ENCODE data around the gene RIMBP2. TPM values are rescaled to one million over a fixed set of nuclear protein-coding genes. Genes with fewer than 3 reads are reported as not detected.

RIMBP2 gene
- polyA plus RNA-seq, 1 donor (not counting 4 experiments of a cell fraction or from before 2014, with no cell fraction given): 0.16 TPM

DNA sequence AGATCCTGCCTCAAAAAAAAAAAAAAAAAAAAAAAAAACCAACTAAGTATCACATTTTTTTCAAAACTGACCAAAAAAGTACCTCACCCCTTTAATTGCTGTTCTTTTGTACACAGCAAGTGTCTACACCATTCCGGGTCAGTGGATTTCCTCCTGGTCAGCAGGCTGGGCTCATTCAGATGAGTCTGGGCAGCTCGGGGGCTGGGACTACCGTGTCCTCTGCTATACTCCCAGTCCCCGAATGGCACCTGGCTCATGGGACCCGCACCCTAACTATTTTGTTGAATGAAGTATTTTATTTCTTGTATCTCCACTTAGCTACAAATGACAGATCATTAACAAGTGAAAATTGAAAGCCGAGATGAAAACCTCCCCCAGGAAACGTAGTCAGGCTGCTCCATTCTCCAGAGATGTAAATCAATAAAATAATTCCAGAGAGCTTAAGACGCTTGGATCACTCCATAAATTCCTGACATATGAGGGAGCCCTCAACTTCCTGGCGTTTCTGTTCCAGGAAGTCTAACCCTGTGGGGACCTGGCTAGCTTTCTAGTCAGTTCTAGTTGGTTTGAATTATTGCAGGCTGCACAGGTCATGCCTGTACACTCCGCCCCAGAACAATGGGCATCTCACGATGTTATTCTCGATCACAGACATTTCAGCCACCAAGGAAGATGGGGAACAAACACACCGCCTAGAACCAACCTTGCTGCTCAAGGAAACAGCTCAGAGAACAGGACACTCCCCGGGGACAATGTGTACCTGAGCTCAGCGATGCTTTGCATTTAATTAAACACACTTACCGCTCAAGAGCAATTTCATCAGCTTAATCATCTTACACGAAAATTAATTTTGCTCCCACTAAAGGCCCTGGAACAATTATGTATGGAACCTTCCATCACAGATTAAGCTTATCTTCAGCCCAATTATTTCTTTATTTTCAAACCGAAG, 76.3 kb downstream of the RIMBP2 start:
- TF ChIP-seq, protein P1, sequence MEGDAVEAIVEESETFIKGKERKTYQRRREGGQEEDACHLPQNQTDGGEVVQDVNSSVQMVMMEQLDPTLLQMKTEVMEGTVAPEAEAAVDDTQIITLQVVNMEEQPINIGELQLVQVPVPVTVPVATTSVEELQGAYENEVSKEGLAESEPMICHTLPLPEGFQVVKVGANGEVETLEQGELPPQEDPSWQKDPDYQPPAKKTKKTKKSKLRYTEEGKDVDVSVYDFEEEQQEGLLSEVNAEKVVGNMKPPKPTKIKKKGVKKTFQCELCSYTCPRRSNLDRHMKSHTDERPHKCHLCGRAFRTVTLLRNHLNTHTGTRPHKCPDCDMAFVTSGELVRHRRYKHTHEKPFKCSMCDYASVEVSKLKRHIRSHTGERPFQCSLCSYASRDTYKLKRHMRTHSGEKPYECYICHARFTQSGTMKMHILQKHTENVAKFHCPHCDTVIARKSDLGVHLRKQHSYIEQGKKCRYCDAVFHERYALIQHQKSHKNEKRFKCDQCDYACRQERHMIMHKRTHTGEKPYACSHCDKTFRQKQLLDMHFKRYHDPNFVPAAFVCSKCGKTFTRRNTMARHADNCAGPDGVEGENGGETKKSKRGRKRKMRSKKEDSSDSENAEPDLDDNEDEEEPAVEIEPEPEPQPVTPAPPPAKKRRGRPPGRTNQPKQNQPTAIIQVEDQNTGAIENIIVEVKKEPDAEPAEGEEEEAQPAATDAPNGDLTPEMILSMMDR (optimal IDR thresholded peaks at IDR 0.05 in 1 of 3, IDR thresholded peaks at IDR 0.05 in 1 of 3, conservative IDR thresholded peaks at IDR 0.05 in 1 of 3; ENCODE audit: extremely low read depth in 1 of 3, insufficient read depth in 2 of 3, low read length in 3 of 3): no peak
- TF ChIP-seq EZH2 (IDR thresholded peaks at IDR 0.05; ENCODE audit: low read length): no peak
- Histone ChIP-seq H3K79me2 (ENCODE audit: control insufficient read depth, insufficient read depth, low read length) (no peaks in the 10 kb centered on the region), H3K4me2 (ENCODE audit: control insufficient read depth, extremely low read depth, insufficient read depth, low read depth, low read length) (no peak overlapping the region), H3K36me3 (ENCODE audit: control insufficient read depth in 2 of 2, extremely low read depth in 1 of 2, insufficient read depth in 2 of 2, low read length in 2 of 2) (no peaks in the 10 kb centered on the region), H3K4me3 (ENCODE audit: control insufficient read depth in 2 of 3, extremely low read depth in 1 of 3, insufficient read depth in 2 of 3, low read depth in 1 of 3, low read length in 3 of 3) (no peak overlapping the region), H4K20me1 (ENCODE audit: control insufficient read depth, extremely low read depth, insufficient read depth, low read length) (no peaks in the 10 kb centered on the region), H3K27ac (ENCODE audit: control insufficient read depth, insufficient read depth, low read length) (no peak overlapping the region), H3K9me1 (ENCODE audit: control insufficient read depth, extremely low read depth, insufficient read depth, low read length) (no peaks in the 10 kb centered on the region), H3K9me3 (ENCODE audit: control insufficient read depth, low read depth, low read length) (peaks cover 8% of the 10 kb centered on the region), H2AFZ (ENCODE audit: control insufficient read depth, low read length) (no peak overlapping the region), H3K9ac (ENCODE audit: control insufficient read depth, extremely low read depth, insufficient read depth, low read length) (no peak overlapping the region), H3K4me1 (ENCODE audit: control insufficient read depth, extremely low read depth, insufficient read depth, low read length) (no peaks in the 10 kb centered on the region), H3K27me3 (ENCODE audit: control insufficient read depth, extremely low read depth, insufficient read depth, low read length) (no peaks in the 10 kb centered on the region)
- DNase-seq (ENCODE audit: low read depth, low spot score): no peak
- dilution Hi-C loops (cut with MboI; ENCODE audit: extremely low pct_ligation_motif_present, low sequenced_read_pairs): no loop called here
- no peak for FAIRE-seq

DNA sequence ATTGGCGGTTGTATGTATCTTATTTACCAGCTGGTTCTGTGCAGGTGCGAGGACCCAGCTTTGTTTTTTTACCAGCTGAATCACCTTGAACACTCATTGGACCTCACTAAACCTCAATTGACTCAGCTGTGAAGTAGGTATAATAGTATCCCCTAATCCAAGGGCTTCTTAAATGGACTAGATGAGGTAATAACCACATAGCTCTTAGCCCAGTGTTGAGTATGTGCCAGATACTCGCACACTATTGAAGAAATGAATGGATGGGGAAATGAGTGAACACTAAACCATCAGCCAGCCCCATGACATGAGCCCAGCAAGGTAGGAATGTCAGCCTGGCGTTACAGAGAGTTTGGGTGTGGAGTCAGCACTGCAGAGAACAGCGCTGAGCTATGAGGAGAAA, 79.7 kb downstream of the RIMBP2 start:
- Histone ChIP-seq H2AFZ (ENCODE audit: control insufficient read depth, low read length) (no peak overlapping the region), H3K4me1 (ENCODE audit: control insufficient read depth, extremely low read depth, insufficient read depth, low read length) (no peaks in the 10 kb centered on the region), H3K9ac (ENCODE audit: control insufficient read depth, extremely low read depth, insufficient read depth, low read length) (no peak overlapping the region), H3K79me2 (ENCODE audit: control insufficient read depth, insufficient read depth, low read length) (no peaks in the 10 kb centered on the region), H3K4me2 (ENCODE audit: control insufficient read depth, extremely low read depth, insufficient read depth, low read depth, low read length) (no peak overlapping the region), H4K20me1 (ENCODE audit: control insufficient read depth, extremely low read depth, insufficient read depth, low read length) (no peaks in the 10 kb centered on the region), H3K27me3 (ENCODE audit: control insufficient read depth, extremely low read depth, insufficient read depth, low read length) (no peaks in the 10 kb centered on the region), H3K36me3 (ENCODE audit: control insufficient read depth in 2 of 2, extremely low read depth in 1 of 2, insufficient read depth in 2 of 2, low read length in 2 of 2) (no peaks in the 10 kb centered on the region), H3K9me1 (ENCODE audit: control insufficient read depth, extremely low read depth, insufficient read depth, low read length) (no peaks in the 10 kb centered on the region), H3K9me3 (ENCODE audit: control insufficient read depth, low read depth, low read length) (peaks cover 3% of the 10 kb centered on the region), H3K27ac (ENCODE audit: control insufficient read depth, insufficient read depth, low read length) (no peak overlapping the region), H3K4me3 (ENCODE audit: control insufficient read depth in 2 of 3, extremely low read depth in 1 of 3, insufficient read depth in 2 of 3, low read depth in 1 of 3, low read length in 3 of 3) (no peak overlapping the region)
- dilution Hi-C loops (cut with MboI; ENCODE audit: extremely low pct_ligation_motif_present, low sequenced_read_pairs): no loop called here
- DNase-seq (ENCODE audit: low read depth, low spot score): no peak
- TF ChIP-seq, protein P1 (optimal IDR thresholded peaks at IDR 0.05 in 1 of 3, IDR thresholded peaks at IDR 0.05 in 1 of 3, conservative IDR thresholded peaks at IDR 0.05 in 1 of 3; ENCODE audit: extremely low read depth in 1 of 3, insufficient read depth in 2 of 3, low read length in 3 of 3): no peak
- TF ChIP-seq EZH2 (IDR thresholded peaks at IDR 0.05; ENCODE audit: low read length): no peak
- FAIRE-seq: no peak
